Tibial artery (tissue), 4 donors: ENCODE measurements around the gene PCDH17.

ENCODE experiments used
- DNase-seq, 2 donors: peaks; one replicate each; pipeline ENCODE4 v3.0.0-alpha.2; 2019
- H3K27ac ChIP-seq, 2 donors: fragments of 200-600 bp; sonication (generic) in 1 of 2; 1 replicate in 1 of 2; 2 replicates in 1 of 2; pipeline ENCODE4 v1.5.1; 2018 to 2019; ENCODE audit warnings: mild to moderate bottlenecking in 1 of 2
- H3K27me3 ChIP-seq, 2 donors: fragments of 200-600 bp; sonication (generic) in 1 of 2; one replicate each; pipeline versions ENCODE4 v1.5.1 to v1.6.0; 2016 to 2019
- H3K36me3 ChIP-seq, 3 donors: fragments of 200-600 bp; sonication (generic) in 2 of 3; one replicate each; pipeline ENCODE4 v1.5.1; 2016 to 2019; ENCODE audit warnings: mild to moderate bottlenecking in 2 of 3
- H3K4me1 ChIP-seq, 4 donors: fragments of 200-600 bp; sonication (generic) in 2 of 4; 1 replicate in 3 of 4; 2 replicates in 1 of 4; pipeline ENCODE4 v1.5.1; 2016 to 2019
- H3K4me3 ChIP-seq, 2 donors: fragments of 200-600 bp; sonication (generic) in 1 of 2; 1 replicate in 1 of 2; 2 replicates in 1 of 2; pipeline ENCODE4 v1.5.1; 2018 to 2019; ENCODE audit warnings: mild to moderate bottlenecking in 2 of 2
- H3K9me3 ChIP-seq, 3 donors: fragments of 200-600 bp; sonication (generic) in 1 of 3; one replicate each; pipeline ENCODE4 v1.5.1; 2016 to 2019
- CTCF ChIP-seq, 2 experiments: fragments of 200-600 bp in 1 of 2; fragments of 450-650 bp in 1 of 2; IDR thresholded peaks; one replicate each; pipeline ENCODE4 v1.5.1; 2017 to 2019; ENCODE audit warnings: antibody characterized with exemption in 2 of 2, mild to moderate bottlenecking in 1 of 2, moderate library complexity in 1 of 2
- intact Hi-C: fragments of 100-400 bp; cut with DNase I; formaldehyde crosslinking; loops from one replicate; pipeline ENCODE4 v1.15.0; 2023; ENCODE audit warnings: low total_unique reads

PCDH17 gene

DNA sequence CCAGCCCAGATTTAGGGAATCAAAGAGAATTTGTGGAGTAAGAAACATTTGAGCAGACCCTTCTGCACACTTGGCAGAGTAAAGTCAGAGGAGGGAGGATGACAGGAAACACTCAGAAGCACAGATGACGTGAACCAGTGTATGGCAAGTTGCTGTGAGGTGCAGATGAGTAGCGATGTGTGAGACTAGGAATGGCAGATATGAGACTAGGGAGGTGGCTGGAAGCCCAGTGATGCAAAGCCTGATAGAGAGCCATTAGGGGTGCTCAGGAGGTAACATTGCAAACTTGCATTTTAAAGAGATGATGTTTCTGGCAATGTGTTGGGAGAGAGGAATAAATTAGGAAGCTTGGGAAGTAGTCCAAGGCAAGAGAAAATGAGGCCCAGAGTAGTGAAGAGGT is 44.0 kb downstream of the PCDH17 start:
- H3K27ac ChIP-seq: no peak overlapping the region
- DNase-seq: no peak
- no peaks in the 10 kb centered on the region for H3K36me3 ChIP-seq

DNA sequence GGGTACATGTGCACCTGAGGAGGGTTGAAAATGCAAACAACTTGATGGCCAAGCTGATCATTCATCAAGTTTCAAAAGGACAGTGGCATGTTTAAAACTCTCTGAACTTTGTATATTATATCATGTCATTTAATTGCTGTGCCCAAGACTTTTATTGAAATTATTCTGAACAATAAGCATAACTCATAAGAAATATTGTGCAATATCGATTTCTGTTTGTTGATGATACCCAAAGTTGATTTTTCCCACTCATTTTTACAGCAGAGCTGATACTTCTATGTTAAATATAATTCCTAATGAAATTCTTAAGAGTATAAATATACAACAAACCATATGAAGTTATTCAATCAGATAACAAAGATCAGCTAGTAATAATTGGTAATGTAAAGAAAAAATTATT is 49.1 kb downstream of the PCDH17 start:
- no peak for TF ChIP-seq CTCF (IDR thresholded peaks at IDR 0.05)
- Histone ChIP-seq H3K36me3 (no peaks in the 10 kb centered on the region), H3K4me3 (no peak overlapping the region), H3K4me1 (no peaks in the 10 kb centered on the region), H3K27me3 (no peaks in the 10 kb centered on the region), H3K27ac (no peak overlapping the region), H3K9me3 (no peaks in the 10 kb centered on the region)
- DNase-seq: no peak
- intact Hi-C loops: no loop called here

More for the DNA sequence above, 44.0 kb downstream of the PCDH17 start:
- H3K9me3 ChIP-seq: no peaks in the 10 kb centered on the region
- no peak overlapping the region for H3K4me3 ChIP-seq
- no peaks in the 10 kb centered on the region for H3K27me3 ChIP-seq
- intact Hi-C loops: no loop called here
- no peaks in the 10 kb centered on the region for H3K4me1 ChIP-seq
- no peak for TF ChIP-seq CTCF (IDR thresholded peaks at IDR 0.05)

DNA sequence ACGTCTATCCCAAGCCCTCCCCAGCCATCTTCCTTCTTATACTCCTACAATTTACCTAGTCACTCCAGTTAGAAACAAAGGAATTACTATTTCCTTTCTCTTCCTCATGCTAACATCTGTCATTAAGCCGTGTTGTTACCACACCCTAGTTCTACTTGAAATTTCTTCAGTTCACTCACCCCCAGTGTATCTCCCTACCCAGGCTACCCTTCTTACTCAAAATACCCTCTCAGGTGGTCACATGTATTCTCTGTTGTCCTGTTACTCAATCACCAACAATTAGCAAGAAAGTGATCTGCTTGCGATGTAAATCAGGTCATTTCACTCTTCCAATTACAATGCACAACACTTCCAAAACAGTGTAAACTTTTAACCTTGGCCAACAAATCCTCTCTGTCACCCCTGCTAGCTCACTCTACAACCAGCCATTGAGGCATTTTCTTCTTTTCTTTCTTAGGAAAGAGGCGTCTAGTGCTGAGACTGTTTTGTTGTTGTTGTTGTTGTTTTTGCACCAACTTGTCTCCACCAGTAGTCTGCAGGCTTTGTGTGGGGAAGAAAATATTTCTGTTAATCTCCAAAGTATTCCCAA is 50.7 kb downstream of the PCDH17 start:
- no peaks in the 10 kb centered on the region for H3K9me3 ChIP-seq
- no peaks in the 10 kb centered on the region for H3K27me3 ChIP-seq
- TF ChIP-seq CTCF (IDR thresholded peaks at IDR 0.05): no peak
- H3K27ac ChIP-seq: no peak overlapping the region
- intact Hi-C loops: no loop called here
- H3K36me3 ChIP-seq: no peaks in the 10 kb centered on the region
- DNase-seq: no peak
- H3K4me1 ChIP-seq: no peaks in the 10 kb centered on the region
- no peak overlapping the region for H3K4me3 ChIP-seq

- H3K36me3 ChIP-seq: no peaks in the 10 kb centered on the region
- TF ChIP-seq CTCF (IDR thresholded peaks at IDR 0.05): no peak
- no peak overlapping the region for H3K27ac ChIP-seq
- H3K4me1 ChIP-seq: no peaks in the 10 kb centered on the region
- no peaks in the 10 kb centered on the region for H3K9me3 ChIP-seq
- H3K27me3 ChIP-seq: no peaks in the 10 kb centered on the region
- H3K4me3 ChIP-seq: no peak overlapping the region
- no peak for DNase-seq
- intact Hi-C loops: no loop called here
These were observed 67.3 kb downstream of the PCDH17 start for GRCh38 chr13:57698851-57699250.

- Histone ChIP-seq H3K27me3 (no peaks in the 10 kb centered on the region), H3K4me3 (no peak overlapping the region), H3K36me3 (no peaks in the 10 kb centered on the region), H3K4me1 (no peaks in the 10 kb centered on the region), H3K27ac (no peak overlapping the region), H3K9me3 (no peaks in the 10 kb centered on the region)
- DNase-seq: no peak
- intact Hi-C loops: no loop called here
- no peak for TF ChIP-seq CTCF (IDR thresholded peaks at IDR 0.05)
These were observed 72.5 kb downstream of the PCDH17 start for GRCh38 chr13:57704031-57704430.

DNA sequence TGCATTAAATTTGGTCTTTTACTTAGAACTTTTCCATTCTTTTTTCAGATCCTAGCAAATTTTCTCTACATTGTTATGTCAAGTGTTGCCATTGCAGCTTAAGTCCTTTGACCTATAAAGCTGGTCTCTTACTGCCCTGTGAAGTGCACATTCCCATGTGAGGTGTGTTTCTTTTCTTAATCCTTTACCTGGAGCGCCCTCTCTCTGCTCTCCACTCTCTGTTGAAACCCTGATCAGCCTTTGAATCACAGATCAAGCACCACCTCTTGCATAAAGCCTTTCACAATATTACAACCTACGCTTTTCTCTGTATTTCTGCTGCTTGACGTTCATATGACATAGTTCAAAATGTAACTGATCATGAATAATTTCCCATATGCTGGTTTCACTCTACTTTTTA is 84.8 kb downstream of the PCDH17 start:
- no peak for TF ChIP-seq CTCF (IDR thresholded peaks at IDR 0.05)
- intact Hi-C loops: no loop called here
- no peak overlapping the region for H3K27ac ChIP-seq
- no peak for DNase-seq
- no peaks in the 10 kb centered on the region for H3K36me3 ChIP-seq
- no peaks in the 10 kb centered on the region for H3K9me3 ChIP-seq
- no peaks in the 10 kb centered on the region for H3K27me3 ChIP-seq
- H3K4me3 ChIP-seq: no peak overlapping the region
- H3K4me1 ChIP-seq: no peaks in the 10 kb centered on the region
